ENCODE results near the gene DNAJB8. TPM values are rescaled to one million over a fixed set of nuclear protein-coding genes. Genes with fewer than 3 reads are reported as not detected.

Gene DNAJB8
- total RNA-seq, 1 experiment from 2014 or later: not detected

DNA sequence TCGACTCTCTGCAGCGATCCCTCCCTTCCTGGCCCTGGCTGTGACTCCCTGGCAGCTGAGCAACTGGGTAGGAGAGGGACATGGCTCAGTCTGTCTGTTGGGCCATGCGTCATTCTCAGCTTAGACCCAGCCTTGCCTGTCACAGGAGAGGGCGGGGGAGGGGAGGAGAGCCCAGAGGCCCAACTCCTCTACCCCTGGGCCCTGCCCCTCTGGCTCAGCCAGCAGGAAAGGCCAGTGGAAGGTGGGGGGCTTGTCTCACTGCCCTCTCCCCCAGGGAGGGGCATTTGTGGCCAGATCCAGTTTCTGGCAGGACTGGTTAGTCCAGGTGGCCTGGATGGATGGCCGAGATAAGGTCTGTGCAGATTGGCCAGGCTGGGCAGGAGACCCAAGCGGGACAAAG is 31.6 kb downstream of the DNAJB8 start:
- peak overlapping the region; percentile 42 for H3K4me2 ChIP-seq (ENCODE audit: low read length)
- peaks cover 42% of the 10 kb centered on the region for H3K4me1 ChIP-seq (ENCODE audit: insufficient read depth, low read length)
- ChIA-PET POLR2A (ENCODE audit: unreplicated experiment) (no interaction called here), CTCF (no interaction called here)
- no TSS peak for BruUV-seq (replicated peaks)
- H3K79me2 ChIP-seq (ENCODE audit: low read length): no peaks in the 10 kb centered on the region
- no peak for TF ChIP-seq EZH2 (IDR thresholded peaks at IDR 0.05; ENCODE audit: low read length, unreplicated experiment)
- TF ChIP-seq EZH2phosphoT487 (IDR thresholded peaks at IDR 0.05; ENCODE audit: borderline replicate concordance, low read length): no peak
- TF ChIP-seq, protein P1, sequence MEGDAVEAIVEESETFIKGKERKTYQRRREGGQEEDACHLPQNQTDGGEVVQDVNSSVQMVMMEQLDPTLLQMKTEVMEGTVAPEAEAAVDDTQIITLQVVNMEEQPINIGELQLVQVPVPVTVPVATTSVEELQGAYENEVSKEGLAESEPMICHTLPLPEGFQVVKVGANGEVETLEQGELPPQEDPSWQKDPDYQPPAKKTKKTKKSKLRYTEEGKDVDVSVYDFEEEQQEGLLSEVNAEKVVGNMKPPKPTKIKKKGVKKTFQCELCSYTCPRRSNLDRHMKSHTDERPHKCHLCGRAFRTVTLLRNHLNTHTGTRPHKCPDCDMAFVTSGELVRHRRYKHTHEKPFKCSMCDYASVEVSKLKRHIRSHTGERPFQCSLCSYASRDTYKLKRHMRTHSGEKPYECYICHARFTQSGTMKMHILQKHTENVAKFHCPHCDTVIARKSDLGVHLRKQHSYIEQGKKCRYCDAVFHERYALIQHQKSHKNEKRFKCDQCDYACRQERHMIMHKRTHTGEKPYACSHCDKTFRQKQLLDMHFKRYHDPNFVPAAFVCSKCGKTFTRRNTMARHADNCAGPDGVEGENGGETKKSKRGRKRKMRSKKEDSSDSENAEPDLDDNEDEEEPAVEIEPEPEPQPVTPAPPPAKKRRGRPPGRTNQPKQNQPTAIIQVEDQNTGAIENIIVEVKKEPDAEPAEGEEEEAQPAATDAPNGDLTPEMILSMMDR (conservative IDR thresholded peaks at IDR 0.05; ENCODE audit: low read depth, low read length): no peak
- intact Hi-C loops (cut with micrococcal nuclease): no loop called here
- DNase-seq (peak; percentile 92), ATAC-seq (peak; percentile 70)
- H3K9me2 ChIP-seq (replicated peaks; ENCODE audit: low read length): no peaks in the 10 kb centered on the region
- peak overlapping the region; percentile 80 for H3K27ac ChIP-seq (ENCODE audit: low read length)
- H3K27me3 ChIP-seq (ENCODE audit: low read length): no peaks in the 10 kb centered on the region
- H3K4me3 ChIP-seq (ENCODE audit: low read length): no peak overlapping the region
- H2AFZ ChIP-seq (ENCODE audit: low read length): no peak overlapping the region
- no peaks in the 10 kb centered on the region for H3F3A ChIP-seq (ENCODE audit: low read length, unreplicated experiment)
- no peaks in the 10 kb centered on the region for H3K9me3 ChIP-seq (ENCODE audit: low read length)
- no peak overlapping the region for H3K9ac ChIP-seq (ENCODE audit: low read length)
- no peaks in the 10 kb centered on the region for H3K36me3 ChIP-seq (ENCODE audit: low read depth, low read length)
- H4K20me1 ChIP-seq (ENCODE audit: low read length): no peaks in the 10 kb centered on the region

DNA sequence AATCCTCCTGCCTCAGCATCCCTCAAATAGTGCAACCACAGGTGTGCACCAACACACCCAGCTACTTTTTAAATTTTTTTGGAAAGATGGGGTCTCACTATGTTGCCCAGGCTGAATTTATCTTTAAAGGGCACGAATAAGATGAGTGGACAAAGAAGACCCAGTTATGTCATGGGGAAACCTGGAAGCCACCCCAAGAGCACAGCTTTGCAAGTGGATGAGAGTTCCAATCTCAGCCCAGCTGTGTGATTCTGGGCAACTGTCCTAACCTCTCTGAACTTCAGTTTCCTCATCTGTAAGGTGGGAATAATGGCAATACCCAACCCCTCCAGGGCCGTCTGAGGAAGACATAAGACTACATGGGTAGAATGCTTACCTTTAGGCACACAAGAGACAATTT is 32.2 kb downstream of the DNAJB8 start:
- peak overlapping the region; percentile 42; the same call in 1 of the 2 replicates for H3K4me2 ChIP-seq (ENCODE audit: low read length)
- DNase-seq: no peak

DNA sequence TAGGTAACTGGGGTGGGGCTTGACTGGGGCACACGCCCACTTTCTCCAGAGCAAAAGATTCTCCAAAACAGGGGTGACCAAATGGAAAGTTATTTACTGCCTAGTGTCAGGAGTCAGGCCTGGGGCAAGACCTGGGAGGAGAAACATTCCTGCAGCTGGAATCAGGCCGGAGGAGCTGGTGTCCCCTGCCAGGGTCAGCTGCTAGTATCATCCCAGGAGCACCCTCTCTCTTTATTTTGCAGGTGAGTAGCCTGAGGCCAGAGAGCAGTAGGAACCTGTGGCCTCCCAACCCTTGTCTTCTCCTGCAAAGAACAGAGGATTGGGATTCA is 32.9 kb downstream of the DNAJB8 start:
- intact Hi-C loops (cut with micrococcal nuclease): loop anchor here (2.0 kb wide), 1 partner anchor 55 kb away; no protein-coding TSS in a partner anchor
- H3K4me3 ChIP-seq (ENCODE audit: low read length): no peak overlapping the region
- H3K79me2 ChIP-seq (ENCODE audit: low read length): no peaks in the 10 kb centered on the region
- H3F3A ChIP-seq (ENCODE audit: low read length, unreplicated experiment): no peaks in the 10 kb centered on the region
- H3K9me2 ChIP-seq (replicated peaks; ENCODE audit: low read length): no peaks in the 10 kb centered on the region
- ChIA-PET POLR2A (ENCODE audit: unreplicated experiment) (no interaction called here), CTCF (no interaction called here)
- DNase-seq (peak; percentile 64), ATAC-seq (peak; percentile 10)
- no TSS peak for BruUV-seq (replicated peaks)
- H3K4me2 ChIP-seq (ENCODE audit: low read length): peak overlapping the region; percentile 93
- H3K4me1 ChIP-seq (ENCODE audit: insufficient read depth, low read length): peaks cover 42% of the 10 kb centered on the region
- no peaks in the 10 kb centered on the region for H3K9me3 ChIP-seq (ENCODE audit: low read length)
- H3K9ac ChIP-seq (ENCODE audit: low read length): no peak overlapping the region
- no peaks in the 10 kb centered on the region for H3K36me3 ChIP-seq (ENCODE audit: low read depth, low read length)
- no peaks in the 10 kb centered on the region for H4K20me1 ChIP-seq (ENCODE audit: low read length)
- H3K27me3 ChIP-seq (ENCODE audit: low read length): no peaks in the 10 kb centered on the region
- H2AFZ ChIP-seq (ENCODE audit: low read length): no peak overlapping the region
- peak overlapping the region; percentile 80; the same call in 1 of the 2 replicates for H3K27ac ChIP-seq (ENCODE audit: low read length)
- TF ChIP-seq, protein P1 (conservative IDR thresholded peaks at IDR 0.05; ENCODE audit: low read depth, low read length): no peak
- TF ChIP-seq EZH2 (IDR thresholded peaks at IDR 0.05; ENCODE audit: low read length, unreplicated experiment) (no peak), EZH2phosphoT487 (IDR thresholded peaks at IDR 0.05; ENCODE audit: borderline replicate concordance, low read length) (no peak)

More for the DNA sequence above, 32.2 kb downstream of the DNAJB8 start:
- ChIA-PET POLR2A (ENCODE audit: unreplicated experiment) (interaction anchor here (0.6 kb wide), 1 partner anchor 16 kb away, joined by 6 read pairs; no protein-coding TSS in a partner anchor), CTCF (no interaction called here)
- no peak overlapping the region for H3K4me3 ChIP-seq (ENCODE audit: low read length)
- no peak overlapping the region for H3K9ac ChIP-seq (ENCODE audit: low read length)
- no peak for ATAC-seq
- no peaks in the 10 kb centered on the region for H3K9me2 ChIP-seq (replicated peaks; ENCODE audit: low read length)
- H2AFZ ChIP-seq (ENCODE audit: low read length): no peak overlapping the region
- no peaks in the 10 kb centered on the region for H3K9me3 ChIP-seq (ENCODE audit: low read length)
- no peaks in the 10 kb centered on the region for H3K79me2 ChIP-seq (ENCODE audit: low read length)
- no peaks in the 10 kb centered on the region for H3K36me3 ChIP-seq (ENCODE audit: low read depth, low read length)
- H3K27me3 ChIP-seq (ENCODE audit: low read length): no peaks in the 10 kb centered on the region
- H3K27ac ChIP-seq (ENCODE audit: low read length): peak overlapping the region; percentile 80
- TF ChIP-seq EZH2 (IDR thresholded peaks at IDR 0.05; ENCODE audit: low read length, unreplicated experiment): no peak
- TF ChIP-seq, protein P1 (conservative IDR thresholded peaks at IDR 0.05; ENCODE audit: low read depth, low read length): no peak
- TF ChIP-seq EZH2phosphoT487 (IDR thresholded peaks at IDR 0.05; ENCODE audit: borderline replicate concordance, low read length): no peak
- H3F3A ChIP-seq (ENCODE audit: low read length, unreplicated experiment): no peaks in the 10 kb centered on the region
- intact Hi-C loops (cut with micrococcal nuclease): no loop called here
- H4K20me1 ChIP-seq (ENCODE audit: low read length): no peaks in the 10 kb centered on the region
- BruUV-seq (replicated peaks): TSS peak; percentile 74
- peaks cover 42% of the 10 kb centered on the region for H3K4me1 ChIP-seq (ENCODE audit: insufficient read depth, low read length)

All from PC-3 (cell line).